Liver (tissue), 9 donors: ENCODE results near the gene TMEM114. TPM values are rescaled to one million over a fixed set of nuclear protein-coding genes. Genes with fewer than 3 reads are reported as not detected.

Experiments
- DNase-seq: peaks from one replicate; pipeline ENCODE4 v3.0.0-alpha.2; 2017; ENCODE audit warnings: low spot score
- H3K27ac ChIP-seq, 2 donors: one replicate each; pipeline ENCODE4 v1.7.0; 2013; ENCODE audit warnings: inconsistent platforms in 2 of 2, low read length in 2 of 2, control low read depth in 1 of 2, low read depth in 1 of 2, mild to moderate bottlenecking in 1 of 2
- H3K27me3 ChIP-seq, 4 donors: one replicate each; pipeline versions ENCODE4 v1.6.1 to v1.7.0; 2013; ENCODE audit warnings: low read length in 3 of 4, inconsistent platforms in 1 of 4, mild to moderate bottlenecking in 1 of 4, moderate library complexity in 1 of 4; ENCODE audit not compliant: control insufficient read depth in 4 of 4, insufficient read depth in 4 of 4
- H3K36me3 ChIP-seq, 4 donors: one replicate each; pipeline versions ENCODE4 v1.6.1 to v1.7.0; 2013; ENCODE audit warnings: low read length in 3 of 4, mild to moderate bottlenecking in 3 of 4, low read depth in 1 of 4, moderate library complexity in 1 of 4; ENCODE audit not compliant: control insufficient read depth in 4 of 4, insufficient read depth in 3 of 4
- H3K4me1 ChIP-seq, 4 donors: one replicate each; pipeline versions ENCODE4 v1.6.1 to v1.7.0; 2013; ENCODE audit warnings: low read length in 3 of 4, mild to moderate bottlenecking in 3 of 4, moderate library complexity in 1 of 4; ENCODE audit not compliant: control insufficient read depth in 4 of 4, insufficient read depth in 4 of 4
- H3K4me3 ChIP-seq, 3 donors: one replicate each; pipeline versions ENCODE4 v1.6.1 to v1.7.0; 2013; ENCODE audit warnings: low read length in 3 of 3, control low read depth in 1 of 3, low read depth in 1 of 3, mild to moderate bottlenecking in 1 of 3
- H3K9ac ChIP-seq, 2 donors: one replicate each; pipeline ENCODE4 v1.7.0; 2013; ENCODE audit warnings: low read length in 2 of 2, mild to moderate bottlenecking in 2 of 2, moderate library complexity in 2 of 2, control low read depth in 1 of 2, low read depth in 1 of 2
- H3K9me3 ChIP-seq, 4 donors: one replicate each; pipeline versions ENCODE4 v1.6.1 to v1.7.0; 2013; ENCODE audit warnings: low read length in 3 of 4; ENCODE audit not compliant: control insufficient read depth in 4 of 4
- EGR1 ChIP-seq, 2 donors: IDR thresholded peaks; 2 replicates each; pipeline ENCODE4 v1.6.1; 2016 to 2018; ENCODE audit warnings: antibody characterized with exemption in 2 of 2, low read depth in 2 of 2
- FOXA2 ChIP-seq: IDR thresholded peaks from 2 replicates; pipeline ENCODE4 v1.6.1; 2016; ENCODE audit warnings: antibody characterized with exemption
- GABPA ChIP-seq, 2 donors: IDR thresholded peaks in 1 of 2; conservative IDR thresholded peaks in 1 of 2; 2 replicates each; pipeline ENCODE4 v1.6.1; 2016; ENCODE audit warnings: antibody characterized with exemption in 2 of 2, mild to moderate bottlenecking in 1 of 2, moderate library complexity in 1 of 2
- HNF4A ChIP-seq, 2 donors: conservative IDR thresholded peaks; 2 replicates each; pipeline ENCODE4 v1.6.1; 2016; ENCODE audit warnings: antibody characterized with exemption in 2 of 2, mild to moderate bottlenecking in 2 of 2
- HNF4G ChIP-seq: IDR thresholded peaks from 2 replicates; pipeline ENCODE4 v1.6.1; 2016; ENCODE audit warnings: antibody characterized with exemption
- JUND ChIP-seq, 2 donors: IDR thresholded peaks; 2 replicates each; pipeline ENCODE4 v1.6.1; 2016; ENCODE audit warnings: antibody characterized with exemption in 2 of 2
- NR2F2 ChIP-seq: IDR thresholded peaks from 2 replicates; pipeline ENCODE4 v1.6.1; 2016; ENCODE audit warnings: antibody characterized with exemption
- RAD21 ChIP-seq, 2 donors: IDR thresholded peaks; 2 replicates each; pipeline ENCODE4 v1.6.1; 2016; ENCODE audit warnings: antibody characterized with exemption in 2 of 2, mild to moderate bottlenecking in 2 of 2
- RXRA ChIP-seq, 2 donors: IDR thresholded peaks; 2 replicates each; pipeline ENCODE4 v1.6.1; 2017 to 2018; ENCODE audit warnings: antibody characterized with exemption in 2 of 2, mild to moderate bottlenecking in 1 of 2
- SP1 ChIP-seq: IDR thresholded peaks from 2 replicates; pipeline ENCODE4 v1.6.1; 2018; ENCODE audit warnings: antibody characterized with exemption, mild to moderate bottlenecking
- TAF1 ChIP-seq: conservative IDR thresholded peaks from 2 replicates; pipeline ENCODE4 v1.6.1; 2016; ENCODE audit warnings: antibody characterized with exemption, mild to moderate bottlenecking
- YY1 ChIP-seq: IDR thresholded peaks from 2 replicates; pipeline ENCODE4 v1.6.1; 2016; ENCODE audit warnings: antibody characterized with exemption, mild to moderate bottlenecking
- WGBS: extraction: QIAGEN DNeasy Blood & Tissue Kit; methylation state at CpG from one replicate; pipeline ENCODE4 v1.1.7; 2013; 5-methylcytosine and 5-hydroxymethylcytosine counted together
- polyA plus RNA-seq, 2 donors: library from polyadenylated mRNA; stranded (reverse) in 1 of 2; unstranded in 1 of 2; fragments of 200-250 nt in 1 of 2; fragments of >200 nt in 1 of 2; fragmentation: Nextera tagmentation in 1 of 2; extraction: Ambion mirVana in 1 of 2; gene quantifications; one replicate each; pipeline versions ENCODE4 v1.2.1 to v1.2.3, GENCODE V29; 2013 to 2015
- total RNA-seq, 2 donors: library from RNA; depleted of rRNA; stranded (reverse); fragments of >200 nt; gene quantifications; one replicate each; pipeline ENCODE4 v1.2.3, GENCODE V29; 2014
- TF ChIP-seq, protein P1 (sequence below): IDR thresholded peaks from 2 replicates; pipeline ENCODE4 v1.6.1; 2016; ENCODE audit warnings: antibody characterized with exemption
- TF ChIP-seq, protein P2 (sequence below): fragments of 150-350 bp; IDR thresholded peaks from 2 replicates; pipeline ENCODE4 v1.5.1; 2017; ENCODE audit warnings: improper control_type of control experiment, low read depth, low read length; ENCODE audit not compliant: missing input control
- TF ChIP-seq, protein P3 (sequence below): IDR thresholded peaks from 2 replicates; pipeline ENCODE4 v1.6.1; 2016; ENCODE audit warnings: antibody characterized with exemption, mild to moderate bottlenecking
- TF ChIP-seq, protein P4 (sequence below): IDR thresholded peaks from 2 replicates; pipeline ENCODE4 v1.6.1; 2016; ENCODE audit warnings: antibody characterized with exemption
- TF ChIP-seq, protein P5 (sequence below): IDR thresholded peaks from 2 replicates; pipeline ENCODE4 v1.6.1; 2016; ENCODE audit warnings: antibody characterized with exemption
- donor health status: healthy.
- donor health status: healthy.
- donor health status: healthy.
- donor health status: healthy.
- donor health status: healthy.

TMEM114 gene
- total and polyA plus RNA-seq, 4 donors, result not detected

DNA sequence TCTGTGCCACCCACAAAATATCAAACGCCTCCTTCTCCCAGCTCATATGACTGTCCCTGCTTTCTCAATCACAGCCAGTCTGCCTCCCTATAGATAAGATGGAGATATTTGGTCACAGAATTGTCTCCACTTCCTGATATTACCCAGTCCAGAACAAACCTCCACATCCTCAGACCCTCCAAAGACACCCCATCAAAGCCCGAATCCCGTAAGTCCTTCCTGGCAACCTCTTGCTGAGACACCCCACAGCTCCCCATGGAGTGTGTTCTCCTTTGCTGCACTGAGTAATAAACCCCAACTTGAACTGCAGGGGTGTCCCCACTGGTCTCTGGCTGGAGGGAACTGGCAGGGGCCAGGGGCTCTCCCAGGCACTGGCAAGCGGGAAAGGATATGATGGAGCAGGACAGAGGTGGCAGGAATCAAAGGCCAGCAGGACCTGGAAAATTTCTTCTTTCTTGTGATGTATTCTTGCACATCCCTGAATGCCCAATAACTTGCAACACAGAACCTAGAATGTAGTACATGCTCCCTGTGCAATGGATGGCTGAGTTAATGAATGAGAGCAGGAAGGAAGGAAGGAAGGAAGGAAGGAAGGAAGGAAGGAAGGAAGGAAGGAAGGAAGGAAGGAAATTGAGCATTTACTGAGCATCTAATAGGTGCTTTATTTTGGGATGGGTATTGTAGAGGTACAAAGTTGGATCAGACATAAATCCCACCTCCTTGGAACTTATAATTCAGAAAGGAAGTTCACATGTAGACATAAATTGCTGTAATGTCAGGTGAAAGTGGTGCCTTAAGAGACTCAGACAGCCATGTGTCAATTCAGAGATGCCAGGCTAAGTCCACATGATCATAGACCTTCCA, 13.9 kb downstream of the TMEM114 start:
- Histone ChIP-seq H3K9me3 (no peaks in the 10 kb centered on the region), H3K4me3 (no peak overlapping the region)
- TF ChIP-seq YY1 (no peak), RXRA (IDR thresholded peaks at IDR 0.05) (no peak), GABPA (IDR thresholded peaks at IDR 0.05 in 1 of 2, conservative IDR thresholded peaks at IDR 0.05 in 1 of 2) (no peak), EGR1 (IDR thresholded peaks at IDR 0.05; ENCODE audit: low read depth in 2 of 2) (no peak), HNF4G (no peak), SP1 (no peak), JUND (IDR thresholded peaks at IDR 0.05) (no peak)
- TF ChIP-seq, protein P1, sequence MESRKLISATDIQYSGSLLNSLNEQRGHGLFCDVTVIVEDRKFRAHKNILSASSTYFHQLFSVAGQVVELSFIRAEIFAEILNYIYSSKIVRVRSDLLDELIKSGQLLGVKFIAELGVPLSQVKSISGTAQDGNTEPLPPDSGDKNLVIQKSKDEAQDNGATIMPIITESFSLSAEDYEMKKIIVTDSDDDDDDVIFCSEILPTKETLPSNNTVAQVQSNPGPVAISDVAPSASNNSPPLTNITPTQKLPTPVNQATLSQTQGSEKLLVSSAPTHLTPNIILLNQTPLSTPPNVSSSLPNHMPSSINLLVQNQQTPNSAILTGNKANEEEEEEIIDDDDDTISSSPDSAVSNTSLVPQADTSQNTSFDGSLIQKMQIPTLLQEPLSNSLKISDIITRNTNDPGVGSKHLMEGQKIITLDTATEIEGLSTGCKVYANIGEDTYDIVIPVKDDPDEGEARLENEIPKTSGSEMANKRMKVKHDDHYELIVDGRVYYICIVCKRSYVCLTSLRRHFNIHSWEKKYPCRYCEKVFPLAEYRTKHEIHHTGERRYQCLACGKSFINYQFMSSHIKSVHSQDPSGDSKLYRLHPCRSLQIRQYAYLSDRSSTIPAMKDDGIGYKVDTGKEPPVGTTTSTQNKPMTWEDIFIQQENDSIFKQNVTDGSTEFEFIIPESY, result no peak
- TF ChIP-seq, protein P2, sequence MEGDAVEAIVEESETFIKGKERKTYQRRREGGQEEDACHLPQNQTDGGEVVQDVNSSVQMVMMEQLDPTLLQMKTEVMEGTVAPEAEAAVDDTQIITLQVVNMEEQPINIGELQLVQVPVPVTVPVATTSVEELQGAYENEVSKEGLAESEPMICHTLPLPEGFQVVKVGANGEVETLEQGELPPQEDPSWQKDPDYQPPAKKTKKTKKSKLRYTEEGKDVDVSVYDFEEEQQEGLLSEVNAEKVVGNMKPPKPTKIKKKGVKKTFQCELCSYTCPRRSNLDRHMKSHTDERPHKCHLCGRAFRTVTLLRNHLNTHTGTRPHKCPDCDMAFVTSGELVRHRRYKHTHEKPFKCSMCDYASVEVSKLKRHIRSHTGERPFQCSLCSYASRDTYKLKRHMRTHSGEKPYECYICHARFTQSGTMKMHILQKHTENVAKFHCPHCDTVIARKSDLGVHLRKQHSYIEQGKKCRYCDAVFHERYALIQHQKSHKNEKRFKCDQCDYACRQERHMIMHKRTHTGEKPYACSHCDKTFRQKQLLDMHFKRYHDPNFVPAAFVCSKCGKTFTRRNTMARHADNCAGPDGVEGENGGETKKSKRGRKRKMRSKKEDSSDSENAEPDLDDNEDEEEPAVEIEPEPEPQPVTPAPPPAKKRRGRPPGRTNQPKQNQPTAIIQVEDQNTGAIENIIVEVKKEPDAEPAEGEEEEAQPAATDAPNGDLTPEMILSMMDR, result no peak

DNA sequence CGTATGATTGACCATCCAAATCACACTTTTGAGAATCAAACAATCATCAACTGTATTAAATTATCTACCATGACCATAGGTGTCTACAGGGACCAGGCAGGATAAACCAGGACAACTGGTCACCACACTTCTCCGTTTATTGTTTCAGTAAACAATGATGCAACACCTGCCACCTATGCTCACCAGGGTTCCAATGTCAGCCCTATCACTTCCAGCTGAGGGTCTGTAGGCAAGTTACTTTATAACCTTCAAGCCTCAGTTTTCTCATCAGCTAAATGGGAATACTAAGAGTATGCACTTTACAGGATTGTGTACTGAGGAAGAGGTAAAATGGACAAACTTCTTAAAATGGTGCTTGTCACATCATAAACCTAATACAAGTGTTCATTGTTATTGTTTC, 14.9 kb downstream of the TMEM114 start:
- WGBS, result 45% methylated on average over 2 of the region's 2 CpGs

More for the DNA sequence above, 13.9 kb downstream of the TMEM114 start:
- Histone ChIP-seq H3K9ac (no peak overlapping the region), H3K36me3 (no peaks in the 10 kb centered on the region), H3K4me1 (no peaks in the 10 kb centered on the region), H3K27ac (no peak overlapping the region), H3K27me3 (no peaks in the 10 kb centered on the region)
- DNase-seq, result no peak
- WGBS, result 93% methylated on average over 4 of the region's 4 CpGs

More for the DNA sequence above, 14.9 kb downstream of the TMEM114 start:
- DNase-seq, result no peak
- H3K36me3 ChIP-seq, result no peaks in the 10 kb centered on the region
- no peak overlapping the region for H3K9ac ChIP-seq
- H3K27ac ChIP-seq, result no peak overlapping the region
- TF ChIP-seq RXRA (IDR thresholded peaks at IDR 0.05), result no peak
- no peak for TF ChIP-seq HNF4A (conservative IDR thresholded peaks at IDR 0.05)
- TF ChIP-seq TAF1, result no peak
- TF ChIP-seq, protein P3, sequence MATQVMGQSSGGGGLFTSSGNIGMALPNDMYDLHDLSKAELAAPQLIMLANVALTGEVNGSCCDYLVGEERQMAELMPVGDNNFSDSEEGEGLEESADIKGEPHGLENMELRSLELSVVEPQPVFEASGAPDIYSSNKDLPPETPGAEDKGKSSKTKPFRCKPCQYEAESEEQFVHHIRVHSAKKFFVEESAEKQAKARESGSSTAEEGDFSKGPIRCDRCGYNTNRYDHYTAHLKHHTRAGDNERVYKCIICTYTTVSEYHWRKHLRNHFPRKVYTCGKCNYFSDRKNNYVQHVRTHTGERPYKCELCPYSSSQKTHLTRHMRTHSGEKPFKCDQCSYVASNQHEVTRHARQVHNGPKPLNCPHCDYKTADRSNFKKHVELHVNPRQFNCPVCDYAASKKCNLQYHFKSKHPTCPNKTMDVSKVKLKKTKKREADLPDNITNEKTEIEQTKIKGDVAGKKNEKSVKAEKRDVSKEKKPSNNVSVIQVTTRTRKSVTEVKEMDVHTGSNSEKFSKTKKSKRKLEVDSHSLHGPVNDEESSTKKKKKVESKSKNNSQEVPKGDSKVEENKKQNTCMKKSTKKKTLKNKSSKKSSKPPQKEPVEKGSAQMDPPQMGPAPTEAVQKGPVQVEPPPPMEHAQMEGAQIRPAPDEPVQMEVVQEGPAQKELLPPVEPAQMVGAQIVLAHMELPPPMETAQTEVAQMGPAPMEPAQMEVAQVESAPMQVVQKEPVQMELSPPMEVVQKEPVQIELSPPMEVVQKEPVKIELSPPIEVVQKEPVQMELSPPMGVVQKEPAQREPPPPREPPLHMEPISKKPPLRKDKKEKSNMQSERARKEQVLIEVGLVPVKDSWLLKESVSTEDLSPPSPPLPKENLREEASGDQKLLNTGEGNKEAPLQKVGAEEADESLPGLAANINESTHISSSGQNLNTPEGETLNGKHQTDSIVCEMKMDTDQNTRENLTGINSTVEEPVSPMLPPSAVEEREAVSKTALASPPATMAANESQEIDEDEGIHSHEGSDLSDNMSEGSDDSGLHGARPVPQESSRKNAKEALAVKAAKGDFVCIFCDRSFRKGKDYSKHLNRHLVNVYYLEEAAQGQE, result no peak
- TF ChIP-seq YY1, result no peak
- no peak for TF ChIP-seq GABPA (IDR thresholded peaks at IDR 0.05 in 1 of 2, conservative IDR thresholded peaks at IDR 0.05 in 1 of 2)
- TF ChIP-seq NR2F2, result no peak
- TF ChIP-seq HNF4G, result no peak
- TF ChIP-seq FOXA2, result no peak
- TF ChIP-seq RAD21 (IDR thresholded peaks at IDR 0.05), result no peak
- TF ChIP-seq, protein P4, sequence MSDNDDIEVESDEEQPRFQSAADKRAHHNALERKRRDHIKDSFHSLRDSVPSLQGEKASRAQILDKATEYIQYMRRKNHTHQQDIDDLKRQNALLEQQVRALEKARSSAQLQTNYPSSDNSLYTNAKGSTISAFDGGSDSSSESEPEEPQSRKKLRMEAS, result no peak
- no peak for TF ChIP-seq SP1
- no peak for TF ChIP-seq JUND (IDR thresholded peaks at IDR 0.05)
- no peak for TF ChIP-seq EGR1 (IDR thresholded peaks at IDR 0.05; ENCODE audit: low read depth in 2 of 2)
- TF ChIP-seq, protein P5, sequence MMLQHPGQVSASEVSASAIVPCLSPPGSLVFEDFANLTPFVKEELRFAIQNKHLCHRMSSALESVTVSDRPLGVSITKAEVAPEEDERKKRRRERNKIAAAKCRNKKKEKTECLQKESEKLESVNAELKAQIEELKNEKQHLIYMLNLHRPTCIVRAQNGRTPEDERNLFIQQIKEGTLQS, result no peak
- TF ChIP-seq, protein P1, result no peak
- H3K4me1 ChIP-seq, result peaks cover 0 to 4% (median 1%) of the 10 kb centered on the region in 4 donors
- H3K27me3 ChIP-seq, result no peaks in the 10 kb centered on the region
- H3K4me3 ChIP-seq, result no peak overlapping the region
- no peaks in the 10 kb centered on the region for H3K9me3 ChIP-seq
